ENCODE measurements around the gene RALGDS. TPM values are rescaled to one million over a fixed set of nuclear protein-coding genes. Genes with fewer than 3 reads are reported as not detected.
A peak's percentile ranks its signal among the peaks of the same experiment; 100 is the strongest.

Gene RALGDS
- total and polyA plus RNA-seq, 2 of the 13 experiments (the other 11 are each of a cell fraction or from before 2014, with no cell fraction given): 12.9 to 25.5 TPM

- peak; percentile 71; the same call in 1 of the 2 replicates for TF ChIP-seq RFXAP (CRISPR knock-in tag; IDR thresholded peaks at IDR 0.05; ENCODE audit: borderline replicate concordance)
- 0 out of 2 replicates have a peak, but pooled peaks have one; percentile 30 for TF ChIP-seq IRX3 (CRISPR knock-in tag; IDR thresholded peaks at IDR 0.05; ENCODE audit: borderline replicate concordance, low read depth)
- TF ChIP-seq SMAD3 (CRISPR knock-in tag; IDR thresholded peaks at IDR 0.05): peak; percentile 70; the same call in 1 of the 2 replicates
- TF ChIP-seq ATF7 (IDR thresholded peaks at IDR 0.05): no peak
- peak; percentile 33; the same call in 1 of the 2 replicates for TF ChIP-seq ATF7 (CRISPR knock-in tag; IDR thresholded peaks at IDR 0.05)
- TF ChIP-seq KLF9 (CRISPR knock-in tag; IDR thresholded peaks at IDR 0.05; ENCODE audit: low read depth): no peak
- peak; percentile 43; the same call in 1 of the 2 replicates for TF ChIP-seq MEIS2 (CRISPR knock-in tag; IDR thresholded peaks at IDR 0.05)
- TF ChIP-seq ZNF230 (CRISPR knock-in tag; IDR thresholded peaks at IDR 0.05): peak; percentile 41; the same call in 1 of the 2 replicates
- TF ChIP-seq CEBPG (CRISPR knock-in tag; IDR thresholded peaks at IDR 0.05): no peak; the same call in 1 of the 2 replicates
- peak; percentile 53; the same call in 1 of the 2 replicates for TF ChIP-seq REPIN1 (CRISPR knock-in tag; IDR thresholded peaks at IDR 0.05; ENCODE audit: borderline replicate concordance, low read depth)
- TF ChIP-seq ZC3H4 (CRISPR knock-in tag; IDR thresholded peaks at IDR 0.05; ENCODE audit: borderline replicate concordance): no peak
- TF ChIP-seq KLF15 (CRISPR knock-in tag; IDR thresholded peaks at IDR 0.05; ENCODE audit: borderline replicate concordance): 0 out of 2 replicates have a peak, but pooled peaks have one; percentile 53
- TF ChIP-seq, protein P1, sequence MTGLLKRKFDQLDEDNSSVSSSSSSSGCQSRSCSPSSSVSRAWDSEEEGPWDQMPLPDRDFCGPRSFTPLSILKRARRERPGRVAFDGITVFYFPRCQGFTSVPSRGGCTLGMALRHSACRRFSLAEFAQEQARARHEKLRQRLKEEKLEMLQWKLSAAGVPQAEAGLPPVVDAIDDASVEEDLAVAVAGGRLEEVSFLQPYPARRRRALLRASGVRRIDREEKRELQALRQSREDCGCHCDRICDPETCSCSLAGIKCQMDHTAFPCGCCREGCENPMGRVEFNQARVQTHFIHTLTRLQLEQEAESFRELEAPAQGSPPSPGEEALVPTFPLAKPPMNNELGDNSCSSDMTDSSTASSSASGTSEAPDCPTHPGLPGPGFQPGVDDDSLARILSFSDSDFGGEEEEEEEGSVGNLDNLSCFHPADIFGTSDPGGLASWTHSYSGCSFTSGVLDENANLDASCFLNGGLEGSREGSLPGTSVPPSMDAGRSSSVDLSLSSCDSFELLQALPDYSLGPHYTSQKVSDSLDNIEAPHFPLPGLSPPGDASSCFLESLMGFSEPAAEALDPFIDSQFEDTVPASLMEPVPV (CRISPR knock-in tag; IDR thresholded peaks at IDR 0.05): peak; percentile 58
- TF ChIP-seq ZNF121 (CRISPR knock-in tag; IDR thresholded peaks at IDR 0.05): peak; percentile 40; the same call in 1 of the 2 replicates
- TF ChIP-seq HMGXB3 (CRISPR knock-in tag; IDR thresholded peaks at IDR 0.05; ENCODE audit: borderline replicate concordance): no peak
- TF ChIP-seq, protein P2, sequence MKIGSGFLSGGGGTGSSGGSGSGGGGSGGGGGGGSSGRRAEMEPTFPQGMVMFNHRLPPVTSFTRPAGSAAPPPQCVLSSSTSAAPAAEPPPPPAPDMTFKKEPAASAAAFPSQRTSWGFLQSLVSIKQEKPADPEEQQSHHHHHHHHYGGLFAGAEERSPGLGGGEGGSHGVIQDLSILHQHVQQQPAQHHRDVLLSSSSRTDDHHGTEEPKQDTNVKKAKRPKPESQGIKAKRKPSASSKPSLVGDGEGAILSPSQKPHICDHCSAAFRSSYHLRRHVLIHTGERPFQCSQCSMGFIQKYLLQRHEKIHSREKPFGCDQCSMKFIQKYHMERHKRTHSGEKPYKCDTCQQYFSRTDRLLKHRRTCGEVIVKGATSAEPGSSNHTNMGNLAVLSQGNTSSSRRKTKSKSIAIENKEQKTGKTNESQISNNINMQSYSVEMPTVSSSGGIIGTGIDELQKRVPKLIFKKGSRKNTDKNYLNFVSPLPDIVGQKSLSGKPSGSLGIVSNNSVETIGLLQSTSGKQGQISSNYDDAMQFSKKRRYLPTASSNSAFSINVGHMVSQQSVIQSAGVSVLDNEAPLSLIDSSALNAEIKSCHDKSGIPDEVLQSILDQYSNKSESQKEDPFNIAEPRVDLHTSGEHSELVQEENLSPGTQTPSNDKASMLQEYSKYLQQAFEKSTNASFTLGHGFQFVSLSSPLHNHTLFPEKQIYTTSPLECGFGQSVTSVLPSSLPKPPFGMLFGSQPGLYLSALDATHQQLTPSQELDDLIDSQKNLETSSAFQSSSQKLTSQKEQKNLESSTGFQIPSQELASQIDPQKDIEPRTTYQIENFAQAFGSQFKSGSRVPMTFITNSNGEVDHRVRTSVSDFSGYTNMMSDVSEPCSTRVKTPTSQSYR (CRISPR knock-in tag; IDR thresholded peaks at IDR 0.05; ENCODE audit: borderline replicate concordance): peak; percentile 37; the same call in 1 of the 2 replicates
- no peak for TF ChIP-seq ZNF232 (CRISPR knock-in tag; IDR thresholded peaks at IDR 0.05; ENCODE audit: borderline replicate concordance)
- TF ChIP-seq TFAP4 (IDR thresholded peaks at IDR 0.05; ENCODE audit: borderline replicate concordance, low read depth): peak; percentile 17; the same call in 1 of the 2 replicates
- TF ChIP-seq PAF1 (CRISPR knock-in tag; IDR thresholded peaks at IDR 0.05): no peak
These were observed 28.3 kb upstream of the RALGDS start (continued) for GRCh38 chr9:133149130-133150015.
